Stomach smooth muscle (tissue), 2 donors: ENCODE data around the gene FKBP3.

Source experiments
- H3K27ac ChIP-seq: one replicate; pipeline ENCODE4 v1.7.0; 2013; ENCODE audit warnings: mild to moderate bottlenecking, low read length, inconsistent platforms
- H3K27me3 ChIP-seq, 2 donors: one replicate each; pipeline ENCODE4 v1.7.0; 2013; ENCODE audit warnings: low read length in 2 of 2; ENCODE audit not compliant: insufficient read depth in 2 of 2, control insufficient read depth in 1 of 2
- H3K36me3 ChIP-seq, 2 donors: one replicate each; pipeline ENCODE4 v1.7.0; 2013; ENCODE audit warnings: low read length in 2 of 2; ENCODE audit not compliant: control insufficient read depth in 2 of 2, insufficient read depth in 2 of 2
- H3K4me1 ChIP-seq: one replicate; pipeline ENCODE4 v1.7.0; 2013; ENCODE audit warnings: low read length; ENCODE audit not compliant: control insufficient read depth, insufficient read depth
- H3K4me3 ChIP-seq, 2 donors: one replicate each; pipeline ENCODE4 v1.7.0; 2013; ENCODE audit warnings: low read length in 2 of 2
- H3K9ac ChIP-seq, 2 donors: one replicate each; pipeline ENCODE4 v1.7.0; 2013; ENCODE audit warnings: low read length in 2 of 2, mild to moderate bottlenecking in 1 of 2
- H3K9me3 ChIP-seq, 2 donors: one replicate each; pipeline ENCODE4 v1.7.0; 2013; ENCODE audit warnings: low read length in 2 of 2; ENCODE audit not compliant: control insufficient read depth in 2 of 2
- donor health status: healthy.
- donor health status: Pancreatic carcinoma.

The FKBP3 gene

GRCh38 chr14:45112896-45113781 is 21.1 kb downstream of the FKBP3 start:
- Histone ChIP-seq H3K27me3 (no peaks in the 10 kb centered on the region), H3K36me3 (peaks cover 31 to 46% of the 10 kb centered on the region in 2 donors), H3K4me3 (no peak overlapping the region), H3K4me1 (no peaks in the 10 kb centered on the region), H3K27ac (no peak overlapping the region), H3K9me3 (no peaks in the 10 kb centered on the region), H3K9ac (no peak overlapping the region)

- Histone ChIP-seq H3K4me3 (no peak overlapping the region), H3K9me3 (no peaks in the 10 kb centered on the region), H3K9ac (no peak overlapping the region), H3K27ac (no peak overlapping the region), H3K27me3 (no peaks in the 10 kb centered on the region), H3K36me3 (peaks cover 15 to 30% of the 10 kb centered on the region in 2 donors), H3K4me1 (no peaks in the 10 kb centered on the region)
Observed at GRCh38 chr14:45104561-45104960, 29.7 kb downstream of the FKBP3 start.

- no peak overlapping the region for H3K27ac ChIP-seq
- no peaks in the 10 kb centered on the region for H3K4me1 ChIP-seq
- H3K9ac ChIP-seq = no peak overlapping the region
- H3K4me3 ChIP-seq = no peak overlapping the region
- H3K36me3 ChIP-seq = peaks cover 12 to 30% of the 10 kb centered on the region in 2 donors
- no peaks in the 10 kb centered on the region for H3K9me3 ChIP-seq
- H3K27me3 ChIP-seq = no peaks in the 10 kb centered on the region
Observed at GRCh38 chr14:45103806-45104205, 30.5 kb downstream of the FKBP3 start.

GRCh38 chr14:45096218-45096617 is 38.1 kb downstream of the FKBP3 start:
- H3K9me3 ChIP-seq = no peaks in the 10 kb centered on the region
- no peak overlapping the region for H3K4me3 ChIP-seq
- no peaks in the 10 kb centered on the region for H3K4me1 ChIP-seq
- H3K9ac ChIP-seq = no peak overlapping the region
- H3K36me3 ChIP-seq = peaks cover 15 to 23% of the 10 kb centered on the region in 2 donors
- H3K27me3 ChIP-seq = no peaks in the 10 kb centered on the region
- no peak overlapping the region for H3K27ac ChIP-seq

GRCh38 chr14:45095143-45095542 is 39.1 kb downstream of the FKBP3 start:
- Histone ChIP-seq H3K4me3 (no peak overlapping the region), H3K27ac (no peak overlapping the region), H3K9me3 (no peaks in the 10 kb centered on the region), H3K9ac (no peak overlapping the region), H3K36me3 (peaks cover 14 to 21% of the 10 kb centered on the region in 2 donors), H3K4me1 (no peaks in the 10 kb centered on the region), H3K27me3 (no peaks in the 10 kb centered on the region)

- no peak overlapping the region for H3K9ac ChIP-seq
- no peaks in the 10 kb centered on the region for H3K9me3 ChIP-seq
- no peak overlapping the region for H3K27ac ChIP-seq
- no peaks in the 10 kb centered on the region for H3K27me3 ChIP-seq
- no peaks in the 10 kb centered on the region for H3K4me1 ChIP-seq
- H3K36me3 ChIP-seq = peaks cover 8 to 19% of the 10 kb centered on the region in 2 donors
- H3K4me3 ChIP-seq = no peak overlapping the region
Observed at GRCh38 chr14:45094275-45094674, 40.0 kb downstream of the FKBP3 start.

GRCh38 chr14:45091710-45092109 is 42.6 kb downstream of the FKBP3 start:
- no peaks in the 10 kb centered on the region for H3K27me3 ChIP-seq
- no peak overlapping the region for H3K9ac ChIP-seq
- H3K4me1 ChIP-seq = no peaks in the 10 kb centered on the region
- H3K27ac ChIP-seq = no peak overlapping the region
- no peaks in the 10 kb centered on the region for H3K9me3 ChIP-seq
- H3K4me3 ChIP-seq = no peak overlapping the region
- peaks cover 4 to 15% of the 10 kb centered on the region in 2 donors for H3K36me3 ChIP-seq

GRCh38 chr14:45089813-45090212 is 44.5 kb downstream of the FKBP3 start:
- H3K4me1 ChIP-seq = no peaks in the 10 kb centered on the region
- no peaks in the 10 kb centered on the region for H3K9me3 ChIP-seq
- H3K36me3 ChIP-seq = peaks cover 0 to 3% of the 10 kb centered on the region in 2 donors
- no peaks in the 10 kb centered on the region for H3K27me3 ChIP-seq
- no peak overlapping the region for H3K27ac ChIP-seq
- no peak overlapping the region for H3K9ac ChIP-seq
- no peak overlapping the region for H3K4me3 ChIP-seq

- Histone ChIP-seq H3K9ac (peak overlapping the region; percentile 86 to 91), H3K4me1 (no peaks in the 10 kb centered on the region), H3K27me3 (no peaks in the 10 kb centered on the region), H3K9me3 (no peaks in the 10 kb centered on the region), H3K27ac (no peak overlapping the region), H3K36me3 (no peaks in the 10 kb centered on the region), H3K4me3 (peak overlapping the region; percentile 85 to 87)
Observed at GRCh38 chr14:45084946-45085346, 49.3 kb downstream of the FKBP3 start.

GRCh38 chr14:45083976-45084722 is 50.1 kb downstream of the FKBP3 start, which contains the start of gene PRPF39:
TSS of gene PRPF39 (plus strand) at chr14:45084116. CDS start at chr14:45095240, 11,124 bp downstream.
- H3K4me1 ChIP-seq = no peaks in the 10 kb centered on the region
- H3K27ac ChIP-seq = peak within 1 kb of the TSS; percentile 66
- H3K4me3 ChIP-seq = peak within 1 kb of the TSS; percentile 85 to 87
- H3K9me3 ChIP-seq = no peaks in the 10 kb centered on the region
- H3K36me3 ChIP-seq = no peaks in the 10 kb centered on the region
- no peaks in the 10 kb centered on the region for H3K27me3 ChIP-seq
- peak within 1 kb of the TSS; percentile 86 to 91 for H3K9ac ChIP-seq
